GM21360 (cell line): ENCODE results near the gene BRI3BP.

Source experiments
- ATAC-seq: cut with Tn5 transposase; IDR thresholded peaks from one replicate; pipeline ENCODE4 v1.9.1; 2021; ENCODE audit warnings: mild to moderate bottlenecking, moderate library complexity; ENCODE audit not compliant: unreplicated experiment

Gene BRI3BP

GRCh38 chr12:124993626-124994436 lies at the start of gene BRI3BP:
Gene BRI3BP, plus strand, starts transcription at chr12:124993645. Its CDS starts 146 bp downstream, at chr12:124993791.
- ATAC-seq: peak; percentile 51

DNA sequence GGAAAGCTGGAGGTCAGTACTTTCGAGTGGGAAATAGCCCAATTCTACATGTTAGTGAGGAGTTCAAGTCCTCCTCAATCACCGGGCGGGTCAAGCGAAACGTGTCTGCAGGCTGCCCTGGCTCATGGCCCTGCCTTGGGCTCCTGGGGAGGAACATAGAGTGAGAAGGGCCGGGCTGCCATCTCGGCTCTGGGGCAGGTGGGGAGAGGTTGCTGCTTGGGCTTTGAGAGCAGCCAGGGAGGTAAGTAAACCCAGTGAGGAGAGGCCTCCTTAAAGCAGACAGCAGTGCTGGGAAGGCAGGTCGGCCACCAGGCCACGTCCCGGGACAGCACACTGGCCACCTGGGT lies 47.0 kb upstream of the BRI3BP start:
- no peak for ATAC-seq

- ATAC-seq: no peak
Observed at GRCh38 chr12:124947013-124947412, 46.4 kb upstream of the BRI3BP start.

GRCh38 chr12:124947561-124948398 lies 45.7 kb upstream of the BRI3BP start:
- ATAC-seq: no peak

DNA sequence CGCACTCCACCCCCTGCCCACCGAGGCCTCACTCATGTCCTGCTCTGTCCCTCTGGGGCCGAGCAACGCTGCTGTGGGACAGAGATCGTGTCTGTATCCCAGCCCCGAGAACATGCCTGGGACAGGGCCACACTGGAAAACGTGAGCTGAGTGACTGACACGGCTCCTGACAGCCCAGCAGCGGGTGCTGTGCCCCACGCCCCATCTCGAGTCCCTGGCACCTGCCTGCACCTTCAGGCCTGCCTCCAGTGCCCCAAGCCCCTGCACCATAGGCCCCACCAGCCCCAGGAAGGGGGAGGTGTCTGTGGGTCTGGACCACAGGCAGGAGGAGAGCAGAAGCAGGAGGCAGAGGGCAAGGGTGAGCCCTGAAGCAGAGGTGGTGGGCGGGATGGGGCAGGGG lies 44.4 kb upstream of the BRI3BP start:
- no peak for ATAC-seq

DNA sequence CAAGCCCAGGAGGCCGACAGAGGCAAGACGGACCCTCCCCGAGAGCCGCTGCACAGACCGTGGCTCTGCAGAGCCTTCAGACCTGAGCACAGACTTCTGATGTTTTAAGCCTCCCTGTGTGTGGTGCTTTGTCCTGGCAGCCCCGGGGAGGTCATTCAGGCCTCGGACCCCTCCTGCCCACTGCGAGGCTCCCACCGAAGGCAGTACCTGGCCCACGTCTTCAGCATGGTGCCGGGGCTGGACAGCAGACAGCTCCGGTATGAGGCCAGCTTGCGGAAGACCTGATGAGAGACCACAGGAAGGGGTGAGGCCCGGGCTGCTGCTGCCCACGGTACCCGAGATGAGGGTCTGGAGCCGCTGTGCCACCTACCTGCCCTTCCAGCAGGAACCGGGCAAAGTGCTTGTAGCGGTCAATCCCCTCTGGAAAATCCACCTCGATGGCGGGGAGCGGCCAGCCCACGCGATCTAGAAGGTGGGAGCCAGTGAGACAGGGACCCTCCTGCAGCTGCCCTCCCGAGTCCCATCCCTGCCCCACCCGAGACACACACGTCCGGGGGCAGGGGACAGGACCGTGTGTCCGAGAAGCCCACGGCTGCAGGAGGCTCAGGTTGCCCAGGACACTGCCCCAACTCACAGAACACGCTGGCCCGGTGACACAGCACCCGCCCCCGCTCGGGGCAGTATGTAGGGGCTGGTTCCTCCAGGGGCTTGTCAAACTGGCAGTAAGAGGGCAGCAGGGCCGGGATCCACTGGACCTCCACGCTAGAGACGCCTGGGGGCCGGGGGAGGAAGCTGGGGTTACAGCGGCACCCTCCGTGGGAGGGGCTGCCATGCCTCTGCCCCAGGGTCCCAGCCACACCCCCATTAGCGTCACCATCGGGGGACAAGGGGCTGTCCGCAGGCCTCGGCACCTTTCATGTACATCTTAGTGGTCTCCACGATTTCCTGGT lies 43.4 kb upstream of the BRI3BP start:
- no peak for ATAC-seq

- no peak for ATAC-seq
Observed at GRCh38 chr12:124952295-124952694, 41.1 kb upstream of the BRI3BP start.

DNA sequence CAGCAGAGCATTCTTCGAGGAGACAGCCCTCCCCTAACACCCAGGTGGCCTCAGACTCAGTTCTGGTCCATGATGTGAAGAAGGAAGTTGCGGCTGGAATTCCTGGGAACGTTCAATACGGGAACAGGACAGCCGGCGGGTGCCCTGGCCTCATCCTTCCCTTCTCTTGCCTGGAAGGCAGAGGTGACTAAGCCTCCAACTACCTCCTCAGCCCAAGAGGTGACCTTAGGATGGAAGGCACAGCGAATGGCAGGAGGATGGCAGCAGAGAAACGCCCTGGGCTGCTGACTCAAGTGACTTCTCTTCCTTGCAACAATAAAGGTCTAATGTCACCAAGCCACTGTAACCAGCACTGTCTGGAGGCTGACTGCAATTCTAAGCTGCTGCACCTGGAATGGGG lies 40.6 kb upstream of the BRI3BP start:
- ATAC-seq: no peak

DNA sequence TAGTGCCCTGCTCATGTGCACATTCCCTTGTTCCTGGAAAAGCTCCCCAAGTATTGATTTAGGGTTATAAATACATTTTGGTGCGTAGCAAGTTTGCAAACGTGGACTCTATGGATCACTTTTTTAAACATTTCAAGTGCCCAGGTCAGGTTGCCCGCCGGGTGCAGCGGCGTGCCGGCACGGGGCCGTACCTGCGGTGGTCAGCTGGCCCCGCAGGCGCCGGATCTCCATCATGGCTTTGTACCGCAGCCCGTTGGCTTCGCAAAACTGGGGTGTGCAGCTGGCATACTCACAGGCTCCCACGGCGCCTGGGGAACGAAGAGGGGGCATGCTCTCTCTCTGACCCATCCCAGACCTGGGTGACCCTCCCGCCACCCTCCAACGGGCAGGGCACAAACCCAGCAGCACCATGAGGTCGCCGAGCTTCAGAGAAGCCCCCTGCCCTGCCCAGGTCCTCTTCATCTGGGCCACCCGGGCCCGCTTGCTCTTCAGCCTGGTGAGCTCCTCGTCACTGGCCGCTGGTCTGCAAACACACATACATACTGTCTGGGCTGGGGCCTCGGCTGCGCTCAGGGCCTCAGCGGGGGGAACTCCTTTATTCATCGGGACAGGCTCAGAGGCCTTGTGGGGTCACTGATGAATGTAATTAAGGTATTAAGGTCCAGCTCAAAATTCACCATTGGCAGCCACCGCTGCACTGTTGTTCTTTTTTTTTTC lies 39.6 kb upstream of the BRI3BP start:
- ATAC-seq: no peak

DNA sequence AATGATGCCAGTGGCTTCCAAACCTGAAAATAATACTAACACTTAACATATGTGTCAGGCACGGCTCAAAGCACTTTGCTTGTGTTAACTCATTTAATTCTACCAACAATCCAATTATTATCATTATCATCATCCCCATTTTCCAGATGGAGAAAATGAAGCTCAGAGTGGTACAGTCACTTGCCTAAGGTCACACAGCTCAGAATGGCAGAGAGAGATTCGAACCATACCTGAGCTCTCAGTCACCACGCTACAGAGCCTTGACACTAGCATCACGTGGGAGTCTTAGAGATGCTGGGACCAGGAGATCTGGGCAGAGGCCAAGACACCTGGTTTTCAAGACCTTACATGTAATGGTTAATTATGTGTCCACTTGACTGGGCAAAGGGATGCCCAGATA lies 38.7 kb upstream of the BRI3BP start:
- no peak for ATAC-seq

DNA sequence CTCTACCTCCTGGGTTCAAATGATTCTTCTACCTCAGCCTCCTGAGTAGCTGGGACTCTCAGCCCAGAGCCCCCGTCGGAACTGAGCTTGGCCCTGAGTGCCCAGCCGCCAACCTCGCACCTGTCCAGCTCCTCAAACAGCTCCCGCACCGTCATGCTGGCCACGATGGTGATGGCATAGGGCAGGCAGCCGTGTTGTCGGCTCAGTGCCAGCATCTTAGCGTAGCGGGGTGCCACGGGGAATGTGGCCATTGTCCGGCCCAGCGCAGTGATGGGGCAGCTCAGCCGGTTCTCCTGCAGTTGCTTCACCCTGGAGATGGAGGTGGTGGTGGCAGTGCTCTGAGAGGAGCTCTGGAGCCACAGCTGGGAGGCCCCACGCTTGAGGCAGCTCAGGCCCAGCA lies 36.9 kb upstream of the BRI3BP start:
- ATAC-seq: no peak

DNA sequence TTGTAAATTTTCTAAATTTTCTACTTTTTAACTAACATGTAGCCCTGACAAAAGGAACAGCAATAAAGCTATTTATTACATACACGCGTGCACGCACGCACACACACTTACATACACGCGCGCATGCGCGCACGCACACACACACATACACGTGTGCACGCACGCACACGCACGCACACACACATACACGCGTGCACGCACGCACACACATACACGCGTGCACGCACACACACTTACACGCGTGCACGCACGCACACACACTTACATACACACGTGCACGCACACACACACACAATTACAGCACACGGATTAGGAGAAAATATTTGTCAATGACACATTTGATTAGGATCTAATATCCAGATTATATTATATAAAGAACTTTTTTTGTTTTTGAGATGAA lies 32.4 kb upstream of the BRI3BP start:
- ATAC-seq: no peak

- ATAC-seq: no peak
Observed at GRCh38 chr12:124963211-124963610, 30.2 kb upstream of the BRI3BP start.

- no peak for ATAC-seq
Observed at GRCh38 chr12:124964251-124964650, 29.2 kb upstream of the BRI3BP start.

DNA sequence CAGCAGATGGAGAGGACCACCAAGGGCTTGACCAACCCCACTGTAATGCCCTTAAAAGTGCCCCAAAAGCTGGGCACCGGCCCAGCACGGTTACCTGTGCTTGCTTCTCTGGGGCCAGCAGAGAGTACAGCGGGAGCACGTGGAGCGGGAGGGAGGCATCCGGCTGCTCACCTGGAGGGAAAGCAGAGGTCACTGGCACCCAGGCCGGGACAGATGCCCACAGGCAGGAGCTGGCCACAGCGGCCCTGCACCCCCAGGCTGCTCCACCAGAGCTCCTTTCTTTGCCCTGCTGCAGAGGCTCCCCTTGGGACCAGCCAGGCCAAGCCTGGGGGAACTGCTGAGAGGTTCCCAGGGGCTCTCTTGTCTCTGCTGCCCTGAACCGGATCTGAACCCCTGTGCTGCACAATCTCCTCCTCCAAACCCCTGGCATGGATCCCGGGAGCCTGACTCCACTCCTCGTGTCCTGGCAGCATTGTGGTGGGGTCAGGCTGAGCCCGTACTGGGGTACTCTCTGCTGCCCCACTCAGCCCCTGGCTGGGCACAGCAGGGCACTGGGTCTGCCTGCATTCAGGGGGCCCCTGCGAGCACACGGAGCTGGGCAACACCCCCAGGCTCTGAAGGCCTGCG lies 28.5 kb upstream of the BRI3BP start:
- ATAC-seq: no peak

DNA sequence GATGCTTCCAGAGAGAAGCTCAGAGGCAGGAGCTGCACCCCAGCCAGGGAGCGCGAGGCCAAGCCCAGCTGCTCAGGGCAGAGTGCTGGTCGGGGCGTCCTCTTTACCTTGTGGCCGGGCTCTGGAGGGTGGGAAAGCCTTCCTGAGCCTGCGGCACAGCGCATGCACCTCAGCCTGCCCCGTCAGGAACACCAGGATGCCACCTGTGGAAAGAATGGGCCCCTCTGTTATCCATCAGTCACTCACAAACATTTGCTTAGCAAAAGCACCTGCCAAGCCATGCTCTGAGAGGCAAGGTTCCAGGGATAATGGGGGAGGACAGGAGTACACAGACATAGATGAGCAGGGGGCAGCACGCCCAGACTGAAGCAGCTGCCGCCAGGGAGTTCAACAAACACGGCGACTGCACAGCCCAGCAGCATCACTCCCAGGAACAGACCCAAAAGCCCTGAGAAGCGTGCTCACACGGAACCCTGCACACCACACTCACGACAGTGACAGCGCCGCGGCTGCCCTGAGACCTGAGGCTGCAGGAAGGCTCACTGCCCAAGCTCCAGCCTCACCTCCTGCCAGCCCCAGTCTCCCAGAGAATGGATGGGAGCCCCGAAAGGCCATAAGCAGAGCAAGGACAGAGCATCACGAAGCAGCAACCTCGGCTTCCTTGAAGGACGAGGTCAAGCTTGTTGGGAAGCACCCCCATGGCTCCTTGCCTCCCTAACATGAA lies 26.3 kb upstream of the BRI3BP start:
- no peak for ATAC-seq

- ATAC-seq: no peak
Observed at GRCh38 chr12:124968656-124969055, 24.8 kb upstream of the BRI3BP start.

- no peak for ATAC-seq
Observed at GRCh38 chr12:124970647-124971402, 22.6 kb upstream of the BRI3BP start.

DNA sequence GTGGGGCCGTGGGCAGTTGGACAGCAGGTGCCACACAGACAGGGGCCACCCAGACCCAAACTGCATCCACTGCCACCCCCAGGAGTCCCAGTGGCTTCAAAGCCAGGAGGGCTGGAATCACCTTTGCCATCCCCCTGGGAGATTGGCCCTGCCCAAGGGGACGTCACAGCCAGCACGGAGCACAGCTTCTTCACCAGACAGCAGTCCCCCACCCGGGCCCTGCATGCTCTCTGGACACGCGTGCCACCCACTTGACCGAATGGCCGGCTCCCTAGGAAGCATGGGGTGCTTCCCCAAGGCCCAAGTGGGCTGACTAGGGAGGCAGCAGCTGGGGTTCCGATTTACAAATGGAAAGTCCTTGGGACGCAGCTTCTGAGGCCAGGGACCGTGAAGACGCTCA lies 21.8 kb upstream of the BRI3BP start:
- ATAC-seq: no peak
